ENCODE results near the gene STAM. TPM values are rescaled to one million over a fixed set of nuclear protein-coding genes. Genes with fewer than 3 reads are reported as not detected.
A peak's percentile ranks its signal among the peaks of the same experiment; 100 is the strongest.

STAM gene
- total and polyA plus RNA-seq, 9 of the 15 experiments (the other 6 are each of a cell fraction or from before 2014, with no cell fraction given): 13.8 to 33.5 (median 26.4) TPM

DNA sequence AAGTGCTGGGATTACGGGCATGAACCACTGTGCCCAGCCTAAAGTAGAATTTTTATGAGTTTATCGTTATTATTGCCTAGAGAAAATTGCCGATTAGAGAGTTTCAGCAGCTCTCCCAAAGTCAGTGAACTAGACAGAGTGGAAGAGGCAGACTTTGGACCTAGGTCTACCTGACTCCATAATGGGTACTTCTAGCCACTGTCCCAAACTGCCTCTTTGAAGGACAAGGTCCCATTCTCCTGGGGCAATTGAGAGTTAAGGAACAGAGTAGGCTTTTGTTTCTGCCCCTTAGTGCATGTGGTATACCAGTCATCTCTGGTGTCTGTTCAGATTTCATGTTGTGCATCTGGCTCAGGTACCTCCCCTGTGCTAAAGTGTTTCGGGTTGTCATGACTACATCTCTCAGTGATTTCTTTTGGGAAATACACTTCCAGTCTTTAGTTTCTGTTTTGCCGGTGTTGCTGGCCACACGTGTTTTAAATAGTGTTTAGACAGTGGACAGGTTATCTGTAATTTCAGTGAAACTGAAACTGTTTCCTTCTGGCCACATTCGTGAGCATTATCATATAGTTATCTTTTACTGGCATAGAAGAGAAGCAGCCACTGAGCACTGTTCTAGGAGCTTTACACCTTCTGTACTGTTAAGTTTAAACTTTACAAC lies 112.7 kb downstream of the STAM start:
- DNase-seq (ENCODE audit: extremely low read depth in 1 of 4, low spot score in 3 of 4): no peak
- no peak for FAIRE-seq
- H3K4me2 ChIP-seq (ENCODE audit: insufficient read depth, low read length): peak overlapping the region; percentile 43; the same call in 1 of the 2 replicates
- peak overlapping the region; percentile 75 for H2AFZ ChIP-seq (ENCODE audit: low read depth, low read length)
- no peak overlapping the region for H3K4me3 ChIP-seq
- WGBS (ENCODE audit: insufficient coverage, low coverage, missing lambda C conversion rate): 27% methylated on average over 7 of the region's 7 CpGs
- H3K27ac ChIP-seq (ENCODE audit: extremely low read depth, low read depth, low read length): no peak overlapping the region
- no peaks in the 10 kb centered on the region for H3K79me2 ChIP-seq (ENCODE audit: control insufficient read depth, insufficient read depth, low read length)
- 0 out of 4 replicates have a peak overlapping the region, but pooled peaks of 1 of the 2 experiments have one; percentile 12 for H3K9ac ChIP-seq (ENCODE audit: insufficient read depth in 1 of 2, low read depth in 2 of 2, low read length in 2 of 2)
- H3K9me1 ChIP-seq (ENCODE audit: control insufficient read depth, insufficient read depth, low read length): no peaks in the 10 kb centered on the region
- in situ Hi-C loops (cut with MboI) (no loop called here), intact Hi-C loops (cut with micrococcal nuclease) (no loop called here)
- TF ChIP-seq ZNF41 (CRISPR knock-in tag; conservative IDR thresholded peaks at IDR 0.05) (no peak), FOXJ2 (tag; IDR thresholded peaks at IDR 0.05) (0 out of 2 replicates have a peak, but pooled peaks have one; percentile 43), MXI1 (IDR thresholded peaks at IDR 0.05; ENCODE audit: low read depth, low read length) (0 out of 2 replicates have a peak, but pooled peaks have one; percentile 39), JUN (IDR thresholded peaks at IDR 0.05; ENCODE audit: borderline replicate concordance, low read depth, low read length) (no peak), JUN (CRISPR knock-in tag; IDR thresholded peaks at IDR 0.05; ENCODE audit: borderline replicate concordance) (no peak), RFX1 (IDR thresholded peaks at IDR 0.05) (peak; percentile 84), ILF3 (IDR thresholded peaks at IDR 0.05; ENCODE audit: borderline replicate concordance) (no peak), L3MBTL2 (IDR thresholded peaks at IDR 0.05) (peak; percentile 27; the same call in 1 of the 2 replicates), ARID1B (IDR thresholded peaks at IDR 0.05) (no peak)
- ATAC-seq: peak; percentile 54
- peaks cover 5 to 20% of the 10 kb centered on the region in 2 experiments; a peak in 4 of 5 replicates for H3K4me1 ChIP-seq (replicated peaks in 1 of 2; ENCODE audit: control insufficient read depth in 2 of 2, insufficient read depth in 2 of 2, low read length in 2 of 2)
- no peaks in the 10 kb centered on the region for H3K27me3 ChIP-seq (ENCODE audit: control insufficient read depth in 2 of 2, insufficient read depth in 2 of 2, low read length in 2 of 2)
- ChIA-PET CTCF (ENCODE audit: low intra/inter-chr PET ratio) (no interaction called here), POLR2A (interaction anchor here (0.6 to 0.8 kb wide), 3 partner anchors 9 to 1274 kb away, joined by 3 to 4 read pairs (median 3); no protein-coding TSS in a partner anchor)
- no peaks in the 10 kb centered on the region for H3K36me3 ChIP-seq (ENCODE audit: control insufficient read depth, insufficient read depth, low read length)
- H4K20me1 ChIP-seq (replicated peaks; ENCODE audit: control insufficient read depth, insufficient read depth, low read length): no peaks in the 10 kb centered on the region
- BruUV-seq (replicated peaks): no TSS peak
- no peaks in the 10 kb centered on the region for H3K9me3 ChIP-seq (replicated peaks; ENCODE audit: control insufficient read depth, insufficient read depth, low read depth, low read length)
